ENCODE results near the gene SNRPA.

Gene SNRPA

DNA sequence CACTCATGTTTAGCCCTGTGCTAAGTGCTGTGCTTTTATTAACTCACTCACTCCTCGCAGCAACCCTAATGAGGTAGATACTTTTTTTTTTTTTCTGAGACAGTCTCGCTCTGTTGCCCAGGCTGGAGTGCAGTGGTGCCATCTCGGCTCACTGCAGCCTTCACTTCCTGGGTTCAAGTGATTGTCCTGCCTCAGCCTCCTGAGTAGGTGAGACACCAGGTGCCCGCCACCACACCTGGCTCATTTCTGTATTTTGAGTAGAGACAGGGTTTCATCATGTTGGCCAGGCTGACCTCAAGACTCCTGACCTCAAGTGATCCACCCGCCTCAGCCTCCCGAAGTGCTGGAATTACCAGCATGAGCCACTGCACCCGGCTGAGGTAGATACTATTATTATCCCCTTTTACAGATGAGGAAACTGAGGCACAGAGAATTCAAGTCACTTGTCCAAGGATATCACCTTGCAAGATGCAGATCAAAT, 31.5 kb upstream of the SNRPA start:
- TF ChIP-seq ZNF8 (CRISPR knock-in tag; IDR thresholded peaks at IDR 0.05) (no peak), TSHZ2 (CRISPR knock-in tag; IDR thresholded peaks at IDR 0.05) (no peak), RARB (CRISPR knock-in tag; IDR thresholded peaks at IDR 0.05) (no peak), OSR1 (CRISPR knock-in tag; IDR thresholded peaks at IDR 0.05) (no peak)
- no peak for ATAC-seq

DNA sequence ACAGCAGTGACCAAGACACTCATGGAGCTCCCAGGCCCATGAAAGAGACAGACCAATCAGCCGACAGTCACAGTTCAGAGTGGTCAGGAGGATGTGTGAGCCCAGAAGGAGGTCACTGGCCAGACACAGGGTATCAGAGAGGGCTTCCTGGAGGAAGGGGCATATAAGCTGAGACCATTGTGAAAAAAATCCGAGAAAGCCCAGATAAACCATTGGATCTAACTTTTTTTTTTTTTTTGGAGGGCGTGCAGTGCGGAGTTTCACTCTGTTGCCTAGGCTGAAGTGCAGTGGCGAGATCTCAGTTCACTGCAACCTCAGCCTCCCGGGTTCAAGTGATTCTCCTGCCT, 29.9 kb upstream of the SNRPA start:
- no peak for TF ChIP-seq OSR1 (CRISPR knock-in tag; IDR thresholded peaks at IDR 0.05)
- no peak for TF ChIP-seq ZFP30 (CRISPR knock-in tag; IDR thresholded peaks at IDR 0.05)
- no peak for TF ChIP-seq PATZ1 (CRISPR knock-in tag; IDR thresholded peaks at IDR 0.05; ENCODE audit: borderline replicate concordance)
- no peak for TF ChIP-seq ZNF70 (CRISPR knock-in tag; IDR thresholded peaks at IDR 0.05)
- TF ChIP-seq CREB5 (CRISPR knock-in tag; IDR thresholded peaks at IDR 0.05; ENCODE audit: low read depth): no peak
- no peak for TF ChIP-seq ZFP3 (CRISPR knock-in tag; IDR thresholded peaks at IDR 0.05)

DNA sequence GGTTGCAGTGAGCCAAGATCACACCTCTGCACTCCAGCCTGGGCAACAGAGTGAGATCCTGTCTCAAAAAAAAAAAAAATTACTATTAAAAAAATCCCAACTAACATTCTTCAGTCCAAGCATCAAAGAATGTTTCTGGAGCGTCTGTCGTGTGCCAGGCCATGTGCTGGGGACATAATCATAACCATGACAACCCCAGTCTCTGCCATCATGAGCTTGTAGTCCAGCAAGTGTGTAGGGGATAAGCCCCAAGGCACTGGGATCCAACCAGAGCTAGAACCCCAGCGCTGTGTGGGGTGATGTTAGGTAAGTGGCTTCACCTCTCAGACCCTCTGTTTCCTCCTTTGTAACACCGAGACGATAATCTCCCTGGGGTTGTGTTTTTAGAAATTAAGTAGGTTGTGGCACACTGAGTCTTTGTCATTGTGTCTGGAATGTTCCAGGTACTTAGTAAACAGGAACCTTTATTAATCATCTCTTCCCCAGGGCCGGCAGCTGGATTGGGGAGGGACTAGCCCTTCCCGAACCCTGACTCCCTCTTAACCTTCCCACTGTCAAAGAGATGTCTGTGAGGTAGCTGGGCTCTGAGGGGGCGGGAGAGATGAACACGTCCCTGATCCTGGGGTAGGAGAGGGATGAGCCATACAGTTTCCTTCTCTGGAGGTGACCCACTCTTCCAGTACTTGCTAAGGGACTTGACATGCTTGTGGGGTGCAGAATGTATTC, 28.9 kb upstream of the SNRPA start:
- ATAC-seq: no peak
- TF ChIP-seq RARB (CRISPR knock-in tag; IDR thresholded peaks at IDR 0.05): no peak
- no peak for TF ChIP-seq CSRNP3 (CRISPR knock-in tag; IDR thresholded peaks at IDR 0.05)
- TF ChIP-seq, protein P1, sequence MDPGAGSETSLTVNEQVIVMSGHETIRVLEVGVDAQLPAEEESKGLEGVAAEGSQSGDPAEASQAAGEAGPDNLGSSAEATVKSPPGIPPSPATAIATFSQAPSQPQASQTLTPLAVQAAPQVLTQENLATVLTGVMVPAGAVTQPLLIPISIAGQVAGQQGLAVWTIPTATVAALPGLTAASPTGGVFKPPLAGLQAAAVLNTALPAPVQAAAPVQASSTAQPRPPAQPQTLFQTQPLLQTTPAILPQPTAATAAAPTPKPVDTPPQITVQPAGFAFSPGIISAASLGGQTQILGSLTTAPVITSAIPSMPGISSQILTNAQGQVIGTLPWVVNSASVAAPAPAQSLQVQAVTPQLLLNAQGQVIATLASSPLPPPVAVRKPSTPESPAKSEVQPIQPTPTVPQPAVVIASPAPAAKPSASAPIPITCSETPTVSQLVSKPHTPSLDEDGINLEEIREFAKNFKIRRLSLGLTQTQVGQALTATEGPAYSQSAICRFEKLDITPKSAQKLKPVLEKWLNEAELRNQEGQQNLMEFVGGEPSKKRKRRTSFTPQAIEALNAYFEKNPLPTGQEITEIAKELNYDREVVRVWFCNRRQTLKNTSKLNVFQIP (CRISPR knock-in tag; IDR thresholded peaks at IDR 0.05; ENCODE audit: borderline replicate concordance, low read depth): no peak
- TF ChIP-seq CSDC2 (CRISPR knock-in tag; IDR thresholded peaks at IDR 0.05): no peak
- TF ChIP-seq PPARA (CRISPR knock-in tag; IDR thresholded peaks at IDR 0.05; ENCODE audit: borderline replicate concordance): no peak
- no peak for TF ChIP-seq ZFP30 (CRISPR knock-in tag; IDR thresholded peaks at IDR 0.05)
- TF ChIP-seq ISL1 (CRISPR knock-in tag; IDR thresholded peaks at IDR 0.05): no peak
- TF ChIP-seq BACH2 (CRISPR knock-in tag; IDR thresholded peaks at IDR 0.05; ENCODE audit: borderline replicate concordance): no peak

More for the DNA sequence above, 29.9 kb upstream of the SNRPA start:
- ATAC-seq: no peak

GRCh38 chr19:40723661-40724254, 27.2 kb upstream of the SNRPA start:
- TF ChIP-seq ZNF565 (CRISPR knock-in tag; conservative IDR thresholded peaks at IDR 0.05; ENCODE audit: low read depth) (no peak), TSHZ2 (CRISPR knock-in tag; IDR thresholded peaks at IDR 0.05) (no peak)
- no peak for ATAC-seq
